ENCODE results near the gene LRRC49. TPM values are rescaled to one million over a fixed set of nuclear protein-coding genes. Genes with fewer than 3 reads are reported as not detected.
A peak's percentile ranks its signal among the peaks of the same experiment; 100 is the strongest.

Gene LRRC49, protein sequence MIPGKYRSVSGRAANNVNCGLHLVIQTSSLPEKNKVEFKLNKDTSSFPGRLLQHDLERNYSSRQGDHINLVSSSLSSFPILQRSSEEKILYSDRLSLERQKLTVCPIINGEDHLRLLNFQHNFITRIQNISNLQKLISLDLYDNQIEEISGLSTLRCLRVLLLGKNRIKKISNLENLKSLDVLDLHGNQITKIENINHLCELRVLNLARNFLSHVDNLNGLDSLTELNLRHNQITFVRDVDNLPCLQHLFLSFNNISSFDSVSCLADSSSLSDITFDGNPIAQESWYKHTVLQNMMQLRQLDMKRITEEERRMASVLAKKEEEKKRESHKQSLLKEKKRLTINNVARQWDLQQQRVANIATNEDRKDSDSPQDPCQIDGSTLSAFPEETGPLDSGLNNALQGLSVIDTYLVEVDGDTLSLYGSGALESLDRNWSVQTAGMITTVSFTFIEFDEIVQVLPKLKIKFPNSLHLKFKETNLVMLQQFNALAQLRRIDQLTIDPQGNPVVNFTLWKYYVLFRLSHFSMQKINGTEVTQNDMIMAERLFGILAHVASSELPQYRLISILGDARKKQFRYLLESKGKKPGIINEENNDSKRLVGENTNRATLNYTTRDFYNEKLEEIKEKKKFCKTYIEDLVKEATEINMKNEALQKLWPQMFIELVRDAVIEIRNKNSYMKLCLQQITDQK
- 10 to 100 TPM; 32.5 to 92.5 TPM for total RNA-seq
- polyA plus RNA-seq (ENCODE audit: insufficient read length in 2 of 2): 10 to 100 TPM; 55.5 to 56.2 TPM
- long read RNA-seq, donor 1, partial matches to known transcripts: 8 of 25 reads
- long read RNA-seq, donor 1, other reads (novel, unspliced or antisense): 14 of 25 reads
- long read RNA-seq, donor 2, partial matches to known transcripts: 19 of 20 reads
- long read RNA-seq, donor 2, other reads (novel, unspliced or antisense): 0 of 20 reads
- long read RNA-seq, donor 3, partial matches to known transcripts: 0 of 1 reads
- long read RNA-seq, donor 3, other reads (novel, unspliced or antisense): 0 of 1 reads
- long read RNA-seq, donor 4, partial matches to known transcripts: 0 of 1 reads
- long read RNA-seq, donor 4, other reads (novel, unspliced or antisense): 0 of 1 reads

DNA sequence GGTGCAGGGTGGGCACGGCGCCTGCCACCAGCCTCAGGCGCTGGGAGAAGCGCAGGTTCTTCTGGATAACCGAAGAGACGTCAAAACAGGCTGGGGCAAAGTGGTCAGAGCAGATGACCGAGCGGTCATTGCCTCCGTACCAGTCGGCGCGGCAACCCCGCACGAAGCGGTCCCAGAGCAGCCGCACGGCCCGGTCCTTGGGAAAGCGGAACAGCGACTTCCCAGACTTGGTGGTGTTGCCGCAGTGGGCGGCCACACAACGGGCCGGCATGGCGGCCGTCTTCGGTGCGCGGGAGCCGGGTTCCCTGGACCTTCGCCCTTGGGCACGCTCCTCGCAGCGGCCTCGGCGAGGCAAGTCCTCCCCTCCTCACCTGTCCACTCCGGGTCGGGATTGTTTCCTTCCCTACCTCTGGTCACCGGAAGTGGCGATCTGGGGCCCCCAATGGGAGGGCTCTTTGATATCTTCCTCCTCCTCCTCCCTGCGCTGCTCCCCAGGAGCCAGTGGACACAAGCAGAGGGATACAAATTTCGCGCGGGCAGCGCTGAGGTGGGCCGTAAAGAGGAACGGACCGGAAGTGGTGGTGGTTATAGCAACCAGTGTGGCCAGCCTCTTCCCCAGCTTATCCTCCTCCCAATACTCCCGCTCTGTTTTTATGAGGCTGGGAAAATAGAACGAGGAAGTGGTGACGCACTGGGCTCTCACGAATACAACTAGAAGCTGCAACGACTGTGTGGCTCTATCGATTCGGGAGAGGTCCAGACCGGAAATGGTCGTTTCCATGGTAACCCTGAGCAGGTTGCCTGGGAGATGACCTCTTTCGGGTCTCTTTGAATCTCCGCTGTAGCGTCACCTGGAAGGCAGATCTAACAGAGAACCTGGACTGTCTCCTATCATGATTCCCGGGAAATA is at the start of gene LRRC49, which contains the start of gene THAP10:
LRRC49 (plus strand) TSS at position 825 of the 910 bp plus-strand sequence; CDS start at position 894, 69 bp downstream.
THAP10 (minus strand) TSS at position 432 of the 910 bp plus-strand sequence; CDS start at position 271, 161 bp downstream.
- DNase-seq (ENCODE audit: low read depth in 4 of 6, low spot score in 6 of 6): peak; percentile 87 to 99 (median 92)
- no peaks in the 10 kb centered on the region for H3K36me3 ChIP-seq (ENCODE audit: control insufficient read depth, insufficient read depth, low read length)
- under 1% methylated on average over 52 of the region's 61 CpGs for WGBS (ENCODE audit: insufficient coverage)
- H3K4me3 ChIP-seq (ENCODE audit: low read depth, low read length): peak within 1 kb of the TSS; percentile 87
- no peaks in the 10 kb centered on the region for H3K9me3 ChIP-seq (ENCODE audit: control insufficient read depth, insufficient read depth, low read length)
- no peaks in the 10 kb centered on the region for H3K27me3 ChIP-seq (ENCODE audit: control insufficient read depth, insufficient read depth, low read length)
- peak within 1 kb of the TSS; percentile 92 for H3K27ac ChIP-seq (ENCODE audit: low read depth, low read length)
- H3K4me1 ChIP-seq (ENCODE audit: control insufficient read depth, insufficient read depth, low read length): peaks cover 9% of the 10 kb centered on the region

DNA sequence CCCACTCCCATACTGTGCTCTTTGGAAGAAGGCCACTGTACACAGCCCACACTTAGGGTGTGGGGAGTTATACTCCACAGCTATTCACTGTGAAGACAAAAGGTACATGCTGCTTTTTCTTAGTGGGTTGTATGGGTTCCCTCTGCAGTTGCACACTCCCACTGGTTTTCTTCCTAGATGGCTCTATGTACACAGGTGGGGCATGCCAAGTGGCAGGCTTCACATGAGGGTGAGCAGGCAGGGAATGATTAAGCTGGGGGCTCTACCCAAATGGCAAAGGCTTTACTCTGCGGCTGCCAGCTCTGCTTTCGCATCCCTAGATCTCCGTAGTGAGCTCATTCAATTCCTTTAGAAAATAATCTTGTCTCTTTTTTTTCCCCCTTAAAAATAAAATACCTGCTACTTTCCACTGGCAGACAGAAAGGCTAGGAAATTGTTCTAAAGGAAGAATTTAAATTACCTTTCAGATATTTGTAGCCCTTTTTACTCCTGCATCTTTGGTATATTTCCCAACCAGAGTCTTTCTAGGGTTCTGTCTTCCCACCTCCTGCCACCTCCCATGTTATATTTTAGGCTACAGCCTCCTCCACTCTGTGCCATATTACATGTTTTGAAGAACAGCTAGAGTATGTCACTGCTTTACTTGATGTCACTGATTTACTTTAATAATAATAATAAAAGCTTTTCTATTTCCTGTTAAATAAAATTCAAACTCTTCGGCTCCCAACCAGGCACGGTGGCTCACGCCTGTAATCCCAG is 46.8 kb upstream of the LRRC49 start:
- no peaks in the 10 kb centered on the region for H3K4me1 ChIP-seq (ENCODE audit: control insufficient read depth, insufficient read depth, low read length)
- no peak for DNase-seq (ENCODE audit: low read depth in 4 of 6, low spot score in 6 of 6)
- H3K27me3 ChIP-seq (ENCODE audit: control insufficient read depth, insufficient read depth, low read length): no peaks in the 10 kb centered on the region
- peaks cover 5% of the 10 kb centered on the region for H3K36me3 ChIP-seq (ENCODE audit: control insufficient read depth, insufficient read depth, low read length)
- no peaks in the 10 kb centered on the region for H3K9me3 ChIP-seq (ENCODE audit: control insufficient read depth, insufficient read depth, low read length)
- 100% methylated on average over 2 of the region's 6 CpGs for WGBS (ENCODE audit: insufficient coverage)
- H3K4me3 ChIP-seq (ENCODE audit: low read depth, low read length): no peak overlapping the region
- H3K27ac ChIP-seq (ENCODE audit: low read depth, low read length): no peak overlapping the region

DNA sequence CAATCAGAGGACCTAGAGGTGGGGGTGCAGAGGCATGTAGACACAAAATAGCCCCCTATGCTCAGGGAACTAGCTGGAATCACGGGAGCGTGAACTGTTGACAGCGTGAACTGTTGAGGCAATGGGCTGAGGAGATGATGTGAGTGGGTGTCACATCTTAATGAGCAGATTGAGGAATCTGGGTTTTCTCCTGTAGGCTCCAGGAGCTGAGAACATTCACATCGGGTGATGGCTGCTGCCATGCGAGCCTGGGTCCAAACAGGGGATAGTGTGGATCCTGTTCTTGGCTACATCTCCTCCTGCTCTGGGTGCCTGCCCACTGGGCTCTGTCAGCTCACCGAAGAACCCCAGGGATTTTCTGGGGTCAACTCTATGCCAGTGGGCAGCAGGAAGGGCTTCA is 40.7 kb upstream of the LRRC49 start:
- DNase-seq (ENCODE audit: low read depth in 4 of 6, low spot score in 6 of 6): no peak
- Histone ChIP-seq H3K9me3 (ENCODE audit: control insufficient read depth, insufficient read depth, low read length) (no peaks in the 10 kb centered on the region), H3K27me3 (ENCODE audit: control insufficient read depth, insufficient read depth, low read length) (no peaks in the 10 kb centered on the region), H3K4me1 (ENCODE audit: control insufficient read depth, insufficient read depth, low read length) (peaks cover 19% of the 10 kb centered on the region), H3K27ac (ENCODE audit: low read depth, low read length) (no peak overlapping the region), H3K36me3 (ENCODE audit: control insufficient read depth, insufficient read depth, low read length) (peaks cover 6% of the 10 kb centered on the region), H3K4me3 (ENCODE audit: low read depth, low read length) (no peak overlapping the region)
- WGBS (ENCODE audit: insufficient coverage): 98% methylated on average over 5 of the region's 6 CpGs

DNA sequence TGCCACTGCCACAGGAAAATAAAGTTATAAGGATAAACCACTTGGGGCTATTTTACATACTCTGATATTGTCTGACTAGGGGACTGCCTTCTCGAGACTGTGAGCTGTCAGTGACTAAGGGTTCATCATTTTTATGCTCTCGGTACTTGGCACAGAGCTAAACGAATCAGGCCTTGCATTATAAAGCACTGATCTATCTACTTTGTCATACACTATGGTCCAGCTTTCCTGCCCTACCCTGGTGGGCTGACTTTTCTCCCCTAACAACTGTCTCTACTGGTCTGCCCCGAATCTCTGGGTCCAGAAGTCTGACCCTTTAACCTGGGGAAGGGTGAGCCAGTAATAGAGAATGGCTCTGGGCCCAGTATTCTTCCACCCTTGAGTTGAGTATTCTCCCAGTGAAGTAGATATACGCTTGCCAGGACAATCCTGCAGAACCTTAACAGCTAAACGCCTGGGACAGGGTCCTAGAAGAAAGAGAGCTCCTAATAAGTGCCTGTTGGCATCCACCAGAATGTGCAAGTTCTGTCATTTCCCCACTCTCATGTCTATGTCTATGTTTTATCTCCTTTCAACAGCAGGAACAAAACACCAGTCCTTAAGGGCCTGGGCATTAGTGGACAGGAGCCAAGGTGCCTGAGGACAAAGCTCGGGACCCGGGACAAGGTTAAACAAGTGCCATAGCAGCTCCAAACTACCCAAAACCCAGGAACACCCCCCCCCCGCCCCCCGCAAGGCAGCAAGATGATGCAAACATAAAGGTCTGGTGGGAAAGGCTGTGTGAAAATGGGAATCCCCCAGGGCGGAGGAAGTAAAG is 39.9 kb upstream of the LRRC49 start:
- peaks cover 19% of the 10 kb centered on the region for H3K4me1 ChIP-seq (ENCODE audit: control insufficient read depth, insufficient read depth, low read length)
- peak overlapping the region; percentile 59 for H3K4me3 ChIP-seq (ENCODE audit: low read depth, low read length)
- H3K27ac ChIP-seq (ENCODE audit: low read depth, low read length): peak overlapping the region; percentile 67
- peaks cover 6% of the 10 kb centered on the region for H3K36me3 ChIP-seq (ENCODE audit: control insufficient read depth, insufficient read depth, low read length)
- no peaks in the 10 kb centered on the region for H3K27me3 ChIP-seq (ENCODE audit: control insufficient read depth, insufficient read depth, low read length)
- no peaks in the 10 kb centered on the region for H3K9me3 ChIP-seq (ENCODE audit: control insufficient read depth, insufficient read depth, low read length)
- WGBS (ENCODE audit: insufficient coverage): 71% methylated on average over 5 of the region's 11 CpGs
- DNase-seq (ENCODE audit: low read depth in 4 of 6, low spot score in 6 of 6): peak in 1 of 6 donors; percentile 12

DNA sequence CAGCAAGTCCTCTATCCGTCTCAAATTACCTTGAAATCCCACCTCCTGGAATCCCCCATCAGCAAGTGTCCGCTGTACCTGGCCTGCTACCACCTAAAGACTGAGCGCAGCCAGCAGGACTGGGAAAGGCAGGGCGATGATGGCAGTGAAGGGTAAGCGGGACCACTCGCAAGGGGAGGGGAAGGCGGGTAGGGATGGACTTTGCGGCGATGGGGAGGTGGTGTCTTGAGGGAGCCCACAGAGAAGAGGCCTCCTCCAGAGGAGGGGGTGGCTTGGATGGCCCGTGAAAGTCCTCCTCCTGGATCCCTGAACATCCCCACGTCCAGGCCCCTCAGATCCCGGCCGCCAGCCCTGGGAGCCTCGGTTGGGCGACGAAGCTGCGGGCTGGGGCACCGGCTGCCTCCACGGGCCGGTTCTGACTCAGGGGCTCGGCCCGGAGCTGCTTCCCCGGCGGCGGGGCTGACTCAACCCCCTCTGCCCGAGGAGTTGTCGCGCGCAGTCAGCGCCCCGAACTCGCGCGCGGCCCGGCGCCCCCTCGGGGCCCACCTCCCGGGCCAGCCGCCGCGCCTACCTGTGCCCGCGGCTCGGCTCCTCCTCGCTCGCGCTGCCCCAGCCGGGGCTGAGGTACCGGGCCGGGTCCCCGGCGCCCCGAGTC is 39.2 kb upstream of the LRRC49 start:
- H3K4me1 ChIP-seq (ENCODE audit: control insufficient read depth, insufficient read depth, low read length): peaks cover 19% of the 10 kb centered on the region

DNA sequence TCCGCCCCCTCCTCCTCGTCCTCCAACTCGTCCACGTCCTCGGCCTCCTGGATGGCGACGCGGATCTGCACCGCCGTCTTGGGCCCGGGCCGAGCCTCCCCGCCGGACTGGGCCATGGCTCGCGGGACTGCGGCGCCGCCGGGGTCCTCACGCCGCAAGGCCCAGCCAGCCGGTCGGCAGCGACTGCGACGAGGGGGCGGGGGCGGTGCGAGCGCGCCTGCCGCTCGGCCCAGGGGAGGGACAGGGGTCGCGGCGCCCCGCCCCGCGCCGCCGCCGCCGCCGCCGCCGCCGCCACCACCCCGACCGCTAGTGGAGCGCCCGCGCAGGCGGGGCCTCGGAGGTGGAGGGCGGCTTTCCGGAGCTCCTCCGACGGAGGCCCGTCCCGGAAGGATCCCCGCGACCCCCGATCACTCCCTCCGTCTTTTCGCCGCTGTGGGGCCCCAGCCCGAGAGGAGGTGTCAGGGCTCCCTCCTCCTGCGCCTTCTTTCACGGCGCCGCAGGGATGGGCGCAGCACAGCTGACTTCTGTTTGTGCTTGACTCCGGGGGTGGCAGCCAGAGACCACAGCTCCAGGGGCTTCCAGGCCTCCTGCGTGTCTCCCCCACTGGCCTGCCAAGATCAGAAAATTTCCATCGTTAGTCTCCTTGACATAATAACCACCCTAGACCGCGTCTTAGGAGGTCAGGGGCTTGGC is 38.5 kb upstream of the LRRC49 start, which contains the start of gene LARP6:
LARP6 (minus strand) TSS at position 185 of the 693 bp plus-strand sequence; CDS start at position 116, 69 bp downstream.
- WGBS (ENCODE audit: insufficient coverage): under 1% methylated on average over 78 of the region's 78 CpGs
- H3K27me3 ChIP-seq (ENCODE audit: control insufficient read depth, insufficient read depth, low read length): no peaks in the 10 kb centered on the region
- H3K4me1 ChIP-seq (ENCODE audit: control insufficient read depth, insufficient read depth, low read length): peaks cover 19% of the 10 kb centered on the region
- peaks cover 6% of the 10 kb centered on the region for H3K36me3 ChIP-seq (ENCODE audit: control insufficient read depth, insufficient read depth, low read length)
- DNase-seq (ENCODE audit: low read depth in 4 of 6, low spot score in 6 of 6): peak in 3 of 6 donors; percentile 28 to 83 (median 77)
- H3K4me3 ChIP-seq (ENCODE audit: low read depth, low read length): peak within 1 kb of the TSS; percentile 59
- peak within 1 kb of the TSS; percentile 87 for H3K27ac ChIP-seq (ENCODE audit: low read depth, low read length)
- H3K9me3 ChIP-seq (ENCODE audit: control insufficient read depth, insufficient read depth, low read length): no peaks in the 10 kb centered on the region

More for the DNA sequence above, 39.2 kb upstream of the LRRC49 start:
- peak overlapping the region; percentile 59 for H3K4me3 ChIP-seq (ENCODE audit: low read depth, low read length)
- under 1% methylated on average over 51 of the region's 54 CpGs for WGBS (ENCODE audit: insufficient coverage)
- no peaks in the 10 kb centered on the region for H3K9me3 ChIP-seq (ENCODE audit: control insufficient read depth, insufficient read depth, low read length)
- no peaks in the 10 kb centered on the region for H3K27me3 ChIP-seq (ENCODE audit: control insufficient read depth, insufficient read depth, low read length)
- peak in 2 of 6 donors; percentile 65 to 67 for DNase-seq (ENCODE audit: low read depth in 4 of 6, low spot score in 6 of 6)
- peaks cover 6% of the 10 kb centered on the region for H3K36me3 ChIP-seq (ENCODE audit: control insufficient read depth, insufficient read depth, low read length)
- H3K27ac ChIP-seq (ENCODE audit: low read depth, low read length): peak overlapping the region; percentile 67

DNA sequence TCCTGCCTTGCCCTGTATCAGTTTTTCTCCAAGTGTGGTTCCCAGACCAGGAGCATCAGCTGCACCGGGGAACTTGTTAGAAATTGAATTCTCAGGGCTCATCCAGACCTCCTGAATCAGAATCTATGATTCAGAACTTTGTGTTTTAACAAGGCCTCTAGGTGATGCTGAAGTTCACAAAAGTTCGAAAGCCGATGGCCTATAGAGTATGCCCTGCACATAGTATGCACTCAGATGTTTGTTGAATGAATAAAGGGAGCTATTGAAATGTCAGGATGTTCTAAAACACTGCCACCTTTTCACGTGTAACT is 38.0 kb upstream of the LRRC49 start:
- peaks cover 6% of the 10 kb centered on the region for H3K36me3 ChIP-seq (ENCODE audit: control insufficient read depth, insufficient read depth, low read length)
- DNase-seq (ENCODE audit: low read depth in 4 of 6, low spot score in 6 of 6): peak in 2 of 6 donors; percentile 56 to 57
- peak overlapping the region; percentile 87 for H3K27ac ChIP-seq (ENCODE audit: low read depth, low read length)
- peak overlapping the region; percentile 59 for H3K4me3 ChIP-seq (ENCODE audit: low read depth, low read length)
- H3K9me3 ChIP-seq (ENCODE audit: control insufficient read depth, insufficient read depth, low read length): no peaks in the 10 kb centered on the region
- 0% methylated on average over 1 of the region's 4 CpGs for WGBS (ENCODE audit: insufficient coverage)
- H3K27me3 ChIP-seq (ENCODE audit: control insufficient read depth, insufficient read depth, low read length): no peaks in the 10 kb centered on the region
- H3K4me1 ChIP-seq (ENCODE audit: control insufficient read depth, insufficient read depth, low read length): peaks cover 19% of the 10 kb centered on the region
